Urothelium cell line (cell line): ENCODE data around the gene OSBPL3.
"Not testable (repeated sequence)": the region's sequence is repeated elsewhere in the genome, so short reads cannot be mapped to it uniquely, and the experiment has no call there.

Experiments used
- DNase-seq: peaks from one replicate; pipeline ENCODE4 v3.0.0; 2011; ENCODE audit warnings: low spot score, mixed read lengths
- FAIRE-seq: peaks from 2 replicates; lab custom pipeline; 2011; peaks lifted over from hg19 to GRCh38; lab: Jason Lieb, UNC

OSBPL3 gene

DNA sequence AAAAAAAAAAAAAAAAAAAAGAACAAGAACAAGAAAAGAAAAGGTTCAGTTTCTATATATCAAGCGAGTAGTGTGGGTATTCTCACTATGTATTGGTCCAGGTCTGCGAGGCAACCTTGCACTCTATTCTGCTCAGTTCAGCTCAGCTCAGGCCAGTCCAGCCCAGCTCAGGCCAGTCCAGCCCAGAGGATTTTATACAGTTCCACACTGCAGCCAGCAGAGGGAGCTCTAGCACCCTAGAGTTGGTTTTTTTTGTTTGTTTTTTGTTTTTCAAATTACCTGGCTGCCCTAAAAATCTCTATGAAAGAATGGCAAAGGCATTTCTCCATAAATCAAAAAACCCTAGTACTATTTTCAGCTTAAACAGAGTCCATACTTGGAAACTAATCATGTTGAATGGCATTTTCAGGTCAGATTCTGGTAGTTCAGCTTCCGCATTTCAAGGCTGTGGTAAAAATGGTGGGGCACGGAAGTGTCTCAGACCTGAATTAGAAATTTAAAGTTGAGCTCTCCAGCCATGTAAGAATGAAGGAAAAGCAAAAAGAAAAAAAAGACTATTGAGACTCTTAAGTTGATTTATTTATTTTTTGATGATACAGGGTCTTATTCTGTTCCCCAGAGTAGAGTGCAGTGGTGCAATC is 167.6 kb downstream of the OSBPL3 start:
- DNase-seq (peak; percentile 70), FAIRE-seq (no peak)

GRCh38 chr7:24808518-24808917 is 171.5 kb downstream of the OSBPL3 start:
- FAIRE-seq (no peak), DNase-seq (no peak)

GRCh38 chr7:24802300-24802699 is 177.7 kb downstream of the OSBPL3 start:
- DNase-seq (no peak), FAIRE-seq (no peak)

DNA sequence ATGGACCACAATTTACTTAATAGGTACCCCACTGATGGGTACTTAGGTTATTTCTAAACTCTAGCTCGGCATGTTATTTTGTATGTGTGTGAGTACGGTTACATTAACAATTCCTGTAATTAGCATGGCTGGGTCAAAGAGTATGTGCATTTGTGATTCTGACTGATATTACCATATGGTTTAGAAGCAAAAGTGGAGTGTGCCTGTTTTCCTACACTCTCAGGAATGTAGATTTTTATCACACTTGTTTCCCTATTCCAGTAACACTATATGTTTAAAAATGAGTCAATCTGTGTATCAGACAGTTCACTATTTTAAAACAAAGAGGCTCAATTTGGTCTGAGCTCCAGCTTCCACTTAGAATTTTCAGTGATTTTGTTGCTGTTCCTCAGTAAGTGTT is 178.1 kb downstream of the OSBPL3 start:
- DNase-seq = no peak
- FAIRE-seq = no peak

GRCh38 chr7:24800667-24801066 is 179.3 kb downstream of the OSBPL3 start:
- no peak for FAIRE-seq
- DNase-seq = no peak

- DNase-seq = no peak
- no peak for FAIRE-seq
Measured at GRCh38 chr7:24800073-24800472, 179.9 kb downstream of the OSBPL3 start.

DNA sequence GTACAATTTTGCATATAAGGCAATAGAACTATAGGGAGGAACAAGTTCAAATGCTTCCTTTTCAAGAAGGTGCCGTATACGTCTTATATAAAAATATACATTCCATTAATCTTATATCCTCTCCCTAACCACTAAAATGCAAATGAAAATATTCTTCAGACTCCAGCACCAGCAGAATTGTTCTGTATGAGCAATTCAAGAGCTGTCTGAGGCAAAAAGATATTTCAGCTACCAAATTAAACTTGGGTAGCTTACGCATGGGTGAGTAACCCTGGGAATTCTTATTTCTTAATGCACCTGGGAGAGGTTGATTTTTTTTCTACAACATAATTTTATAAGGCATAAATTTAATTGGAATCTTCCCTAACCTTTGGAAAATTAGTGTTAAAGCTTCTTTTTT is 180.5 kb downstream of the OSBPL3 start:
- no peak for FAIRE-seq
- DNase-seq = no peak

- no peak for FAIRE-seq
Measured at GRCh38 chr7:24798261-24798660, 181.7 kb downstream of the OSBPL3 start.

GRCh38 chr7:24797270-24797669 is 182.7 kb downstream of the OSBPL3 start:
- DNase-seq (no peak), FAIRE-seq (no peak)

More at GRCh38 chr7:24798261-24798660, 181.7 kb downstream of the OSBPL3 start:
- no peak for DNase-seq

GRCh38 chr7:24795407-24795767 is 184.6 kb downstream of the OSBPL3 start:
- DNase-seq = no peak
- FAIRE-seq = no peak

DNA sequence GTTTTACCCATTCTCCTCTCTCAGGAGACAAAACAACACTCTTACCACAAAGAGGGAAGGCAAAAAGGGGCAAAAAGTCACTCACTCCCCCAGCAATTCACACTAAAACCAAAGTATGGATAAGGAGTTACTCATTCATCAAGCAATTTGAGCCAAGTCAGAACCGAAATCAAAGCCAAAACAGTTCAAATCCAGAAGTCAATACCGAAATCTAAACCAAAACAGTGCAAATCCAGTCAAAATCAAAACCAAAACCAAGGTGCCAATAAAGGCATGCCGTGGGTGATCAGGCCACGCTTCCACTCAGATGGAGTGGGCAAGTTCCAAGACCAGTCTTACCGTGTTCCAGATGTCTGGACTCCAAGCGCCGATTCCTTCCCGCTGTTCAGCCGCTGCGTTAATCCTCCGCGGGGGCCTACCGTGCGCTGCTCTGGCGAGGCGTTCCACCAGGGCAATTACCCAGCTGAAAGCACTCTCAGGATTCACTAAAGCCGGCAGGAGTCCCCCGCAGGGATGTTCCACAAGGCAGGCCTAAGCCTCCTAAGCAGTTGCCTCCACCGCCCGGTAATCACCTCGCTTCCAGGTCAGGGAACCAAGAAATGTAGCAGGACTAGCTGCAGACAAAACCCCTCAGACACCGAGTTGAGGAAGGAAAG is 185.1 kb downstream of the OSBPL3 start:
- not testable (repeated sequence) for DNase-seq, FAIRE-seq

GRCh38 chr7:24793982-24794648 is 185.9 kb downstream of the OSBPL3 start:
- DNase-seq = no peak
- no peak for FAIRE-seq

DNA sequence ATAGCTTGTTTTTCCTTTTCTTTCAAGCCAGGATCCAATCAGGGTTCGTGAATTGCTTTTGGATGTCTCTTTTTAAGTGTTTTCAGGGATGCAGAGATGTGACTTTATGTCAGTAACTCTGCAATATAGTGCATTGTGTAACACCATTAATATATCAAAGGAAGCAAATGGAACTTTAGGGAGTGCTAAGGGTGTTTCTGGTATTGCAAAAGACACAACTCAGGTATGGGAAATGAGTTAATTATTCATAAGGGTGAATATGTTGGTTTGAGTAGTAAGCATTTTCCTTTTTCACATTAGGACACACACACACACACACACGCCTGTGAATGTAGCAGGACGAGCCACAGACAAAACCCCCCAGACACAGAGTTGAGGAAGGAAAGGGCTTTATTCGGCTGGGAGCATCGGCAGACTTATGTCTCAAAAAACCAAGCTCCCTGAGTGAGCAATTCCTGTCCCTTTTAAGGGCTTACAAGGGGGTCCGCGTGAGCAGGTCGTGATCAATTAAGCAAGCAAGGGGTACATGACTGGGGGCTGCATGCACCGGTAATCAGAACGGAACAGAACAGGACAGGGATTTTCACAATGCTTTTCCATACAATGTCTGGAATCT is 190.9 kb downstream of the OSBPL3 start:
- FAIRE-seq (no peak), DNase-seq (no peak)

DNA sequence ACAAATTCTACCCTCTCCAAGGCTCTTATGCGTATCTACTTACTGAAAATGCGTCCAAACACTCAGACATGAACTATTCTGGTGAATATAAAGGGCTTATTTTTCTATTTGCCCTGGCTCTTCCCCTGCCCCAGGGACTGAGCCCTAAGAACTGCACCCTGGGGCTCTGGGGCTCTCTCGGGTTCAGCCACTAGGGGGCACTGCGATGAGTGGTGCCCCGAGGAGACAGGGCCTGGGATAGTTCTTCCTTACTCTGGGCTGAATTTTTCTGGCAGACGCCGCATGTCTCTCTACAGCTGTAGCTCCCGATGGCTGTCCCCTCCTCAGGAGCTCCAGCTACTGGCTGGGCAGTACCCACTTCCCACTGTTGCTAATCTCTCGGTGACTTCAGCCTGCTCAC is 191.9 kb downstream of the OSBPL3 start:
- FAIRE-seq = no peak
- DNase-seq = no peak

- FAIRE-seq (peak; percentile 98), DNase-seq (peak; percentile 89)
Measured at GRCh38 chr7:24786941-24787340, 193.0 kb downstream of the OSBPL3 start.

DNA sequence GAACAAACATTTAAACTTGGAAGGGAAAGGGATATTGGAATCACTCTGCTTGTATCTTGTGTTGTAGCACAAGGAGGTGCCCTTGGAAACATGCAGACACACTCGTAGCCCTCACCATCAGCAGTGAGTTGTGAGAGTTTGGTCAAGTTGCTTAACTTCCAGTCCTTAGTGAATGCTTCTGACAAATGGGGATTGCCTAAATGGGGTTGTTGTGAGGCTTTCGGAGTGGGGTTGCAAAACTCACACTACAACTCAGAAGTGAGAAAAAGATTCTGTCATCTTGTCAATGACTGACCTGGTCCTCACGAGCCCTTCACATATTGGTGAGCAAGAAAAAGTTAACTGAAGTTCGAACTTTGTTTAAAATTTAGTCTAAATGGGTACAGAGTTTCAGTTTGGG is 193.7 kb downstream of the OSBPL3 start:
- no peak for FAIRE-seq

GRCh38 chr7:24784277-24784676 is 195.7 kb downstream of the OSBPL3 start:
- DNase-seq = no peak
- FAIRE-seq = no peak

More for the DNA sequence above, 193.7 kb downstream of the OSBPL3 start:
- DNase-seq = no peak

- no peak for FAIRE-seq
- no peak for DNase-seq
Measured at GRCh38 chr7:24783698-24784097, 196.3 kb downstream of the OSBPL3 start.

- FAIRE-seq = no peak
Measured at GRCh38 chr7:24781106-24781505, 198.9 kb downstream of the OSBPL3 start.

GRCh38 chr7:24779283-24779655 is 200.7 kb downstream of the OSBPL3 start:
- FAIRE-seq (no peak), DNase-seq (no peak)

More at GRCh38 chr7:24781106-24781505, 198.9 kb downstream of the OSBPL3 start:
- DNase-seq = no peak

- peak; percentile 80 for FAIRE-seq
- no peak for DNase-seq
Measured at GRCh38 chr7:24778543-24779282, 201.3 kb downstream of the OSBPL3 start.
